Pulmonary artery endothelial cell (primary cell): ENCODE measurements around the gene CDK8. TPM values are rescaled to one million over a fixed set of nuclear protein-coding genes. Genes with fewer than 3 reads are reported as not detected.
"Not testable (repeated sequence)": the region's sequence is repeated elsewhere in the genome, so short reads cannot be mapped to it uniquely, and the experiment has no call there.

ENCODE experiments used
- DNase-seq: peaks from one replicate; pipeline ENCODE4 v3.0.0-alpha.2; 2011; ENCODE audit warnings: low read depth, low spot score
- total RNA-seq: library from RNA; depleted of rRNA; stranded (reverse); fragments of >200 nt; gene quantifications from 2 replicates; pipeline ENCODE4 v1.2.3, GENCODE V29; 2014

CDK8 gene
- total RNA-seq, 1 donor from 2014 or later, result 14.4 TPM

DNA sequence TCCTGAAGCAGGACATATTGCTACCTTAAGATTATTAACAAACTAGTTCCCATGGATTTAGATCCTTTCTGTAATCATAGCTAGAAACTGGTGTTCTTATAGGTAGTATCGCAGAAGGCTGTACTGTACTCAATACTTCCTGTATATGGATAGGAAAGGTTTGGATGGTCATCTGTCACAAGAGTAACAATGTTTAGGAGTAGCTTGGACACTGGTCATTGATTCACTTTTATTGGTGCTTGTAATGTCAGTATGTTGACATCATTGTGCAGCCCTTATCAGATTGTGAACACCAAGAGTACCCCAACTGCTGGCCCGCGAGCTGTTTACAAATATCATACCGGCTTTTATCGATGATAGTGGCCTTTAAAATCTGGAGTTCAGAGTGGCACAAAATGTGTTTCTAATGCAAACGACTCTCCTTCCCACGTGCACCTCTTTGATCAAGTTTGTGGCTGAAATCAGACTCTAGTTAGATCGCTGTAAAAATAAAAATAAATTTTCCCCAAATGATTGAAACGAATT is 605 bp upstream of the CDK8 start:
- no peak for DNase-seq

- no peak for DNase-seq
These were observed 718 bp downstream of the CDK8 start for GRCh38 chr13:26254583-26255111.

GRCh38 chr13:26255115-26255514 is 1.2 kb downstream of the CDK8 start:
- no peak for DNase-seq

- no peak for DNase-seq
These were observed 1.9 kb downstream of the CDK8 start for GRCh38 chr13:26255691-26256277.

DNA sequence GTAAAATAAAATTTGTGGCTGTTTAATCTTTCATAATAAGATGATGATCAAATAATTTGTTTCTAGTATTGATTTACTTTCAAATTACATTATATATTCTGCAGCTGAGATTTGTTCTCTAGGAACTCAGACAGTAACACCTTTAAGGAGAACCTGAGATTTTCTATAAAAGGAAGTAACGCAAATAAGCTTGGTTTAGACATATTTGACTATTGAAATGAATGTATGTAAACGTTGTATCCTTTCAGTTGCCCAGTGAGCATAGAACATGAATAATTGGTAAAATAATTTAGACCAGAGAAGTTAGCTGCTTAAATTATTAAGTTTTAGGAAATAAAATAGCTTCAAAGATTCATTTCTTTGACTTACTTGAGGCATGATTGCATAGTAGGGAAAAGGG is 3.1 kb downstream of the CDK8 start:
- no peak for DNase-seq

GRCh38 chr13:26259634-26260033 is 5.7 kb downstream of the CDK8 start:
- DNase-seq, result no peak

DNA sequence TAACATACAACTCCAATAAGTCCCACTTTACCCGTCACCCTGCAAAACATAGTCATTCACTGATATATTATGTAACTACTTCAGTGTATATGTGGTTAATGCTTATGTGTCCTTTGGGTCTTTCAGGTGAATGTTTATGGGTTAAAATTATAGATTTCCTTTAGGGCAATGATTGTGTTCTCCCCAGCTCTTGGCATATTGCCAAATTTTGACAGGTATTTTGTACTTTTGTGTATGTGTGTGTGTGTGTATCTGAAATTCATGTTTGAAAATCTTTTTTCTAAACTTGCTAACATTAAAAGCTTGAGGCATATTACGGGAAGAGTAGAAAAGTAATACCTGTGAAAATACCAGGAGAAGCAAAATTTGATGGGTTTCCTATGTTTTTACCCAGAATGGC is 8.2 kb downstream of the CDK8 start:
- no peak for DNase-seq

GRCh38 chr13:26266311-26266710 is 12.4 kb downstream of the CDK8 start:
- no peak for DNase-seq

GRCh38 chr13:26270707-26271106 is 16.8 kb downstream of the CDK8 start:
- DNase-seq, result no peak

DNA sequence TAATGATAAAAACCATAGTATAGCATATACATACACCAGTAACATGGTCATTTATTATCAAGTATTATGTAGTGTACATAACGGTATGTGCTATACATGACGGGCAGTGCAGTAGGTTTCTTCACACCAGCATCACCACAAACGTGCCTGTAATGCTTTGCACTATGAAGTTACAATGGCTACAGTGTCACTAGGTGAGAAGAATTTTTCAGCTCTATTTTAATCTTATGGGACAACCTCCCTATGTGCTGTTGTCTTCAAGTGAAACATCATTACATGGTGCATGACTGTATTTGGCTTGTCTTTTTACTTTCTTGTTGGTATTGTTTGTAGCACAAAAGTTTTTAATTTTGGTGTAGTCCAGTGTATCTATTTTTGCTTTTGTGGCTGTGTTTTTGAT is 18.7 kb downstream of the CDK8 start:
- no peak for DNase-seq

DNA sequence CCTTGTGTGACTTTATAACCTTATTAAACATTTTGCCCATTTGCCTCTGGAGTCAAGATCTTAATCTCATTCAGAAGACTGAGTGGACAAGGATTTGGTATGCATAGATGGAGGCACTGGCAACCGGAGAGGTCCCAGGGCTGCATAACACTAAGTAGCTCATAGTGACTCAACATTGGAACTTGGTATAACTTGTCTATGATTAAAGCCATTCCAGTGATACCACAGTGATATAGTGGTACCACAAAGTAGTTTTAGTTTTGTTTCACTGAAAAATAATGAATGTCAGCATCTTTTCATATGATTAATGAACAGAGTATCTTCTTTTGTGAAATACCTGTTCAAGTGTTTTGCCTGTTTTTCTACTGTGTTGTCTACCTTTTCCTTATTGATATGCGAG is 26.4 kb downstream of the CDK8 start:
- DNase-seq, result no peak

GRCh38 chr13:26280822-26281221 is 26.9 kb downstream of the CDK8 start:
- no peak for DNase-seq

DNA sequence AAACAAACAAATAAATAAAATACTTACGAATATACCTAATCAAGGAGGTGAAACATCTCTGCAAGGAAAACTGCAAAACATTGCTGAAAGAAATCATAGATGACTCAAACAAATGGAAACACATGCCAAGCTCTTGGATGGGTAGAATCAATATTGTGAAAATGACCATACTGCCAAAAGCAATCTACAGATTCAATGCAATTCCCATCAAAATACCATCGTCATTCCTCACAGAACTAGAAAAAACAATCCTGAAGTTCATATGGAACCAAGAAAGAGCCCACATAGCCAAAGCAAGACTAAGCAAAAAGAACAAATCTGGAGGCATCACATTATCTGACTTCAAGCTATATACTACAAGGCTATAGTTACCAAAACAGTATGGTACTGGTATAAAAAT is 32.0 kb downstream of the CDK8 start:
- not testable (repeated sequence) for DNase-seq

DNA sequence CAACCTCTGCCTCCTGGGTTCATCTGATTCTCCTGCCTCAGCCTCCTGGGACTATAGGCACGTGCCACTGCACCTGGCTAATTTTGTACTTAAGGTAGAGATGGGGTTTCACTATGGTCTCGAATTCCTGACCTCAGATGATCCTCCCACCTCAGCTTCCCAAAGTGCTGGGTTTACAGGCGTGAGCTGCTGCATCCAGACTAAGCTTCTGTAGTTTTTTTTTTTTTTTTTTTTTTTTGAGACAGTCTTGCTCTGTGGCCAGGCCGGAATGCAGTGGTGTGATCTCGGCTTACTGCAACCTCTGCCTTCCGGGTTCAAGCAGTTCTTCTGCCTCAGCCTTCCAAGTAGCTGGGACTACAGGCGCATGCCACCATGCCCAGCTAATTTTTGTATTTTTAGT is 34.9 kb downstream of the CDK8 start:
- not testable (repeated sequence) for DNase-seq

DNA sequence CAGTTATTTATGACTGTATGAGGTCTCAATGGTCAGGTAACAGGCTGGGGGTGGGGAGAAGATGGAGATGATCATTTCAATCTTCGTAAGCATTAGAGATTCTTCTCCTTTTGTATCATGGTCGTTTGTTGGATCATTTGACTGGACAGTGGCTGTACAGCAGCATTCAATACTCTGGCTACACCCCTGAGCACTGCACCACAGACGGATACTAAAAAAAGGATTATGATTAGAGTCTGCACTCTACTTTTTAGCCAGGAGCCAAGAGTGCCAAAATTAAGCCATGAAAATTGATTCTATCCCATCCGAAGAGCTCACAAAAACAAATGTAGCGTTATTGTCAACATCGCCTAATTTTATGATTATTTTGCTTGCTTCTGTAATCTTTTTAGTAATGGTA is 41.9 kb downstream of the CDK8 start:
- DNase-seq, result no peak

DNA sequence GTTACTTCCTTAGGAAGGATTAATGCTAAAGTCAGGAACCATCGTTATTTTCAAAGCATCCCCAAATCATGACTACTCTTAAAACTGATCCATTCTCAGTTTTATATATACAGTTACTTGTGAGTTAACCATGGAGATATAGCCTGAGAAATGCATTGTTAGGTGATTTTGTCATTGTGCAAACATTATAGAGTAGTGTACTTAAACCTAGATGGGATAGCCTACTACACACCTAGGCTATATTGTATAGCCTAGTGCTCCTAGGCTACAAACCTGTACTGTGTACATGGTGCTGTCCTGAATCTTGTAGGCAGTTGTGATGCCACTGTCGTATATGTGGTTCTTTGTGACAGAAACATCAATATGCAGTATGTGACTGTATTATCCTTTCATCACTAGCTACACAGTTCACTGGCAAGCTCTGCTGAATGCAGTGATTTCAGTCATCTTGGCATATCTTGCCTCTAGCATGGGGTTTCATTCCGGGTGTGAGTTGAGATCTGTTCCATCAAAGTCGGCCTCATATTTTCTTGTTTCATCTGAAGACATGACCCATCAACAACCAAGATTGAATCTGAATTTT is 45.3 kb downstream of the CDK8 start:
- no peak for DNase-seq

DNA sequence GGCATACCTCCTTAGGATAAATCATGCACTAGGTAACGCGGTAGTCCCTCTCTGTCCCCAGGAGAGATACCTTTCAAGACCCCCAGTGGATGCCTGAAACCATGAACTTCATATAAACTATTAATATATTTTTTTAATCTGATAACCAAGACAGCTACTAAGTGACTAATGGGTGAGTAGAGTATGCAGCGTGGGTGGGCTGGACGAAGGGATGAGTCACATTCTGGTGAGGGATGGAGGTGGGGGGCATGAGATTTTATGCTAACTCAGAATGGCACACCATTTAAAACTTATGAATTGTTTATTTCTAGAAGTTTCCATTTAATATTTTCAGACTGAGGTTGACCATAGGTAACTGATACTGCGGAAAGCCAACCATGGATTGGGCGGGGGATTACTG is 46.2 kb downstream of the CDK8 start:
- DNase-seq, result no peak

DNA sequence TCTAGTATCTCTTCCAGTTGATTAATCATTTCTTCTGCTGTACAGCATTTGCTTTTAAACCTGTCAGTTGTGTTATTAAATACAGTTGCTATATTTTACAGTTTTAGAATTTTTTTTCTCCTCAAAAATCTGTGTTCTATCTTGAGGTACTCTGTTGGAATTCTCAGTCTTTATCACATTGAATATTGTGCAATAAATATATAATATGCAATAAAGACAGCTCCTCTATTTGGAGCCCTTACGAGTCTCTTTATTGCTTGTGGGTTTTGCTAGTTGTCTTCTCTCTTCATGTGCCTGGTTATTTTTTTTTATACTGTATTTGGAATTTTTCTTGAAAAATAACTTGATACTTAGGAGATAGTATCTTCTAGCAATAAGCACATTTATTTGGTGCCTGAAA is 51.7 kb downstream of the CDK8 start:
- no peak for DNase-seq

DNA sequence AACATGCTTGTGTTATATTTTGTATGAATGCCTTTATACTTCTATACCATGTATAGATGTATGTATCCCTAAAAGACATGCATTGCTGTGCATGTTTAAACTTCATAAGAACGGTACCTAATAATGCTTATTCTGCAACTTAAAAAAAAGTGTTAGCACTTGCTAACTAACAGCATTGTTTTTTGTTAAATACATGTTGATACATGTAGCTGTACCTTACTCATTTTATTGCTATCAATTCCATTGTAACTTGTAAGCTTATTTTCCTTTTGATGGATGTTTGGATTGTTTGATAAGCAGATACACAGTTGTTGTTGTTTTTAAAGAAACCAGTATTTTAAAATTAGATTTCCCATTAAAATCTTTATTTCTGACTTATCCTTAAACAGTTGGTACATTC is 53.8 kb downstream of the CDK8 start:
- no peak for DNase-seq

GRCh38 chr13:26308250-26308649 is 54.3 kb downstream of the CDK8 start:
- DNase-seq, result no peak

DNA sequence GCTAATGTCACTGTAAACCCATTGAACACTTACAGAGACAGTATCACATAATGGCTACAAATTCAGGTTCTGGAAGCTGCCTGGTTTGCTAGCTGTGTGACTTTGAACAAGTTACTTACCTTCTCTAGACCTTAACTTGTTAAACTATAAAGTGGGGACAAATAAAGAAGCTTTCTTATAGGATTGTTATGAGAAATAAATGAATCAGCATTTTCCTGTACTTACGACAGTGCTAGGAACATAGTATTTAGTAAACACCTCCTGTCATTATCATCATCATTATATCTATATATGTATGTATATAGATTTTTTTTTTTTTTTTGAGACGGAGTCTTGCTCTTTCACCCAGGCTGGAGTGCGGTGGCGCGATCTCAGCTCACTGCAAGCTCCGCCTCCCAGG is 54.9 kb downstream of the CDK8 start:
- no peak for DNase-seq

DNA sequence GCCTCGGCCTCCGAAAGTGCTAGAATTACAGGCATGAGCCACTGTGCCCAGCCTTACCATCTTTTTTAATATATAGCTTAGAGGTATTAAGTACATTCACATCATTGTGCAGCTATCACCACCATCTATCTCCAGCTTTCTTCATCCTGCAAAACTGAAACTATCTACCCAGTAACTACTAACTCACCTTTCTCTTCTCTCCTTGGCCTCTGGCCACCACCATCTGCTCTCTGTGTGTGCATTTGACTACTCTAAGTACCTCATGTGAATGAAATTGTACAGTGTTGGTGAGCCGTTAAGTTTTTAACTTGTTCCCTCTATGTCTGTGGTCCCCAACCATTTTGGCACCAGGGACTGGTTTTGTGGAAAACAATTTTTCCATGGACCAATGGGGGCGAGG is 56.1 kb downstream of the CDK8 start:
- DNase-seq, result no peak

DNA sequence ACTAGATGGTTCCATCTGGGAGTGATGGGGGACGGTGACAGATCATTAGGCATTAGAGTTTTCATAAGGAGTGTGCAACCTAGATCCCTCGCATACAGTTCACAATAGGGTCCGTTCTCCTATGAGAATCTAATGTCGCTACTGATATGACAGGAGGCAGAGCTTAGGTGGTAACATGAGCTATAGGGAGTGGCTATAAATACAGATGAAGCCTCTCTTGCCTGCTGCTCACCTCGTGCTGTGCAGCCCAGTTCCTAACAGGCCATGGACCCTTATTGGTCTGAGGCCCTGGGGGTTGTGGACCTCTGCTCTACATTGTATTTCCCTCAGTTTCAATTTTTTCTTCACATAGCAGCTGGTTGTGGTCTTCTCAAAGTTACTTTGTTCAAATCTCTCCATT is 56.5 kb downstream of the CDK8 start:
- no peak for DNase-seq
